OCI-LY7 (cell line): ENCODE data around the gene ELOVL1. TPM values are rescaled to one million over a fixed set of nuclear protein-coding genes. Genes with fewer than 3 reads are reported as not detected.

ENCODE experiments used
- BruUV-seq: library from RNA; stranded (reverse); fragments of 400-500 nt; replicated peaks from 2 replicates; lab custom pipeline; 2021; lab: Mats Ljungman, UMichigan
- CTCF ChIA-PET: fragments of 300-600 bp; sonication (Branson Sonifier 250); formaldehyde crosslinking; loops from one replicate; lab custom pipeline; 2022; ENCODE audit warnings: antibody characterized with exemption; ENCODE audit not compliant: unreplicated experiment; lab: Charles Lee
- POLR2A ChIA-PET: fragments of 300-600 bp; sonication (Branson Sonifier 250); formaldehyde crosslinking; loops from one replicate; lab custom pipeline; 2022; ENCODE audit warnings: antibody characterized with exemption; lab: Charles Lee
- DNase-seq: peaks from one replicate; pipeline ENCODE4 v3.0.0-alpha.2; 2015; ENCODE audit warnings: low spot score
- H2AFZ ChIP-seq: fragments of 200-600 bp; sonication (generic), shearing (Covaris generic); 2 replicates; pipeline ENCODE4 v1.6.1; 2014; ENCODE audit warnings: mild to moderate bottlenecking, antibody characterized with exemption, low read length, moderate library complexity
- H3K27ac ChIP-seq: fragments of 200-600 bp; sonication (generic); 2 replicates; pipeline ENCODE4 v1.5.1; 2014; ENCODE audit warnings: mixed run types, low read depth, mild to moderate bottlenecking, moderate library complexity, low read length, inconsistent platforms; ENCODE audit not compliant: poor library complexity, severe bottlenecking
- H3K36me3 ChIP-seq: fragments of 200-600 bp; sonication (generic); 2 replicates; pipeline ENCODE4 v1.6.1; 2014; ENCODE audit warnings: mild to moderate bottlenecking, antibody characterized with exemption, low read length, moderate library complexity, mixed read lengths; ENCODE audit not compliant: insufficient read depth
- H3K4me1 ChIP-seq: fragments of 200-600 bp; sonication (generic); 2 replicates; pipeline ENCODE4 v1.5.1; 2014; ENCODE audit warnings: mild to moderate bottlenecking, low read length; ENCODE audit not compliant: insufficient read depth, poor library complexity, severe bottlenecking
- H3K4me2 ChIP-seq: fragments of 200-600 bp; sonication (generic); 2 replicates; pipeline ENCODE4 v1.6.1; 2014; ENCODE audit warnings: mild to moderate bottlenecking, low read length
- H3K4me3 ChIP-seq: fragments of 200-600 bp; sonication (generic); 2 replicates; pipeline ENCODE4 v1.5.1; 2014; ENCODE audit warnings: mild to moderate bottlenecking, low read depth, low read length; ENCODE audit not compliant: poor library complexity, severe bottlenecking
- H3K79me2 ChIP-seq: fragments of 200-600 bp; sonication (generic); 2 replicates; pipeline ENCODE4 v1.6.1; 2016; ENCODE audit warnings: low read depth, mild to moderate bottlenecking, low read length, moderate library complexity, mixed read lengths; ENCODE audit not compliant: insufficient read depth
- H3K9me2 ChIP-seq: fragments of 200-600 bp; sonication (generic); 2 replicates; pipeline ENCODE4 v1.6.1; 2016; ENCODE audit warnings: mild to moderate bottlenecking, low read length, mixed read lengths; ENCODE audit not compliant: insufficient read depth
- H3K9me3 ChIP-seq: fragments of 200-600 bp; sonication (generic); 2 replicates; pipeline ENCODE4 v1.6.1; 2014; ENCODE audit warnings: mild to moderate bottlenecking, mixed run types, low read length, mixed read lengths
- H4K20me1 ChIP-seq: fragments of 200-600 bp; sonication (generic); 2 replicates; pipeline ENCODE4 v1.6.1; 2014; ENCODE audit warnings: mild to moderate bottlenecking, antibody characterized with exemption, low read length, moderate library complexity, mixed read lengths; ENCODE audit not compliant: insufficient read depth
- EZH2phosphoT487 ChIP-seq: fragments of 200-600 bp; sonication (generic); IDR thresholded peaks from 2 replicates; pipeline ENCODE4 v1.6.1; 2018; ENCODE audit warnings: low read depth, borderline replicate concordance, mild to moderate bottlenecking, mixed run types, antibody characterized with exemption, low read length, moderate library complexity, mixed read lengths
- intact Hi-C: fragments of 100-400 bp; cut with micrococcal nuclease; formaldehyde crosslinking; loops from one replicate; pipeline ENCODE4 v1.10.0; 2022; ENCODE audit not compliant: unreplicated experiment
- total RNA-seq, 2 experiments: library from RNA; depleted of rRNA in 1 of 2; stranded (reverse); fragments of >200 nt in 1 of 2; shearing (Covaris generic) in 1 of 2; gene quantifications; 2 replicates each; pipeline ENCODE4 v1.2.3, GENCODE V29; 2014 to 2022
- TF ChIP-seq, protein P1 (sequence below): fragments of 200-600 bp; sonication (generic); conservative IDR thresholded peaks from 2 replicates; pipeline ENCODE4 v1.5.1; 2014; ENCODE audit warnings: mild to moderate bottlenecking, antibody characterized with exemption, low read length, moderate library complexity, mixed read lengths

ELOVL1 gene
- total RNA-seq, 2 experiments from 2014 or later = 35.9 to 43.9 TPM

DNA sequence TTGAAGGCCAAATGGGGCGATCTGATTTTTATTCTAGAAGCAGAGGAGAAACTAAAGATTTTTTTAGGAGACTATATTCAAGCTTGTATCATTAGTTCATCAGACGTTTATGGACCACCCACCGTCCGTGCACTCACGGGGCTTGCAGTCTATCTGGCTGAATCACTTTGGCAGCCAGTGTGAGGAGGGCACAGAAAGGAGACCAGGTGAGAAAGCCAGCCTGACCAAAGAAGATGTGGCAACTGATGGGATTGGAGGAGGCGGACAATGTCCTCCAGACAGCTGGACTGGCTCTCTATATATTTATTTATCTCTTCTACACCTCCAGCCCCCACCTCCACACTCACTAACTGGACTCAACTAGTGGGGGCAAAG, 822 bp upstream of the ELOVL1 start:
- CTCF ChIA-PET = interaction anchor here (1.0 kb wide), 2 partner anchors 10 to 46 kb away, joined by 3 to 6 read pairs; no protein-coding TSS in a partner anchor
- Histone ChIP-seq H3K4me2 (peak overlapping the region; percentile 98), H3K9me3 (no peaks in the 10 kb centered on the region), H3K4me3 (peak overlapping the region; percentile 93), H4K20me1 (no peaks in the 10 kb centered on the region), H3K79me2 (peaks cover 12% of the 10 kb centered on the region; the same call in 1 of the 2 replicates), H3K9me2 (no peaks in the 10 kb centered on the region), H2AFZ (peak overlapping the region; percentile 7; the same call in 1 of the 2 replicates), H3K27ac (peak overlapping the region; percentile 76), H3K36me3 (peaks cover 19% of the 10 kb centered on the region), H3K4me1 (peaks cover 18% of the 10 kb centered on the region)
- intact Hi-C loops = loop anchor here (1.0 kb wide), 2 partner anchors 10 to 21 kb away; partner anchors contain the start of genes CDC20, MED8 and SZT2
- TF ChIP-seq, protein P1, sequence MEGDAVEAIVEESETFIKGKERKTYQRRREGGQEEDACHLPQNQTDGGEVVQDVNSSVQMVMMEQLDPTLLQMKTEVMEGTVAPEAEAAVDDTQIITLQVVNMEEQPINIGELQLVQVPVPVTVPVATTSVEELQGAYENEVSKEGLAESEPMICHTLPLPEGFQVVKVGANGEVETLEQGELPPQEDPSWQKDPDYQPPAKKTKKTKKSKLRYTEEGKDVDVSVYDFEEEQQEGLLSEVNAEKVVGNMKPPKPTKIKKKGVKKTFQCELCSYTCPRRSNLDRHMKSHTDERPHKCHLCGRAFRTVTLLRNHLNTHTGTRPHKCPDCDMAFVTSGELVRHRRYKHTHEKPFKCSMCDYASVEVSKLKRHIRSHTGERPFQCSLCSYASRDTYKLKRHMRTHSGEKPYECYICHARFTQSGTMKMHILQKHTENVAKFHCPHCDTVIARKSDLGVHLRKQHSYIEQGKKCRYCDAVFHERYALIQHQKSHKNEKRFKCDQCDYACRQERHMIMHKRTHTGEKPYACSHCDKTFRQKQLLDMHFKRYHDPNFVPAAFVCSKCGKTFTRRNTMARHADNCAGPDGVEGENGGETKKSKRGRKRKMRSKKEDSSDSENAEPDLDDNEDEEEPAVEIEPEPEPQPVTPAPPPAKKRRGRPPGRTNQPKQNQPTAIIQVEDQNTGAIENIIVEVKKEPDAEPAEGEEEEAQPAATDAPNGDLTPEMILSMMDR = no peak
- TSS peak; percentile 67 for BruUV-seq
- DNase-seq = no peak
- POLR2A ChIA-PET = interaction anchor here (0.7 to 1.4 kb wide), 7 partner anchors 8 to 282 kb away, joined by 3 to 13 read pairs (median 4); partner anchors contain the start of genes CDC20, KDM4A, MED8 and SZT2

DNA sequence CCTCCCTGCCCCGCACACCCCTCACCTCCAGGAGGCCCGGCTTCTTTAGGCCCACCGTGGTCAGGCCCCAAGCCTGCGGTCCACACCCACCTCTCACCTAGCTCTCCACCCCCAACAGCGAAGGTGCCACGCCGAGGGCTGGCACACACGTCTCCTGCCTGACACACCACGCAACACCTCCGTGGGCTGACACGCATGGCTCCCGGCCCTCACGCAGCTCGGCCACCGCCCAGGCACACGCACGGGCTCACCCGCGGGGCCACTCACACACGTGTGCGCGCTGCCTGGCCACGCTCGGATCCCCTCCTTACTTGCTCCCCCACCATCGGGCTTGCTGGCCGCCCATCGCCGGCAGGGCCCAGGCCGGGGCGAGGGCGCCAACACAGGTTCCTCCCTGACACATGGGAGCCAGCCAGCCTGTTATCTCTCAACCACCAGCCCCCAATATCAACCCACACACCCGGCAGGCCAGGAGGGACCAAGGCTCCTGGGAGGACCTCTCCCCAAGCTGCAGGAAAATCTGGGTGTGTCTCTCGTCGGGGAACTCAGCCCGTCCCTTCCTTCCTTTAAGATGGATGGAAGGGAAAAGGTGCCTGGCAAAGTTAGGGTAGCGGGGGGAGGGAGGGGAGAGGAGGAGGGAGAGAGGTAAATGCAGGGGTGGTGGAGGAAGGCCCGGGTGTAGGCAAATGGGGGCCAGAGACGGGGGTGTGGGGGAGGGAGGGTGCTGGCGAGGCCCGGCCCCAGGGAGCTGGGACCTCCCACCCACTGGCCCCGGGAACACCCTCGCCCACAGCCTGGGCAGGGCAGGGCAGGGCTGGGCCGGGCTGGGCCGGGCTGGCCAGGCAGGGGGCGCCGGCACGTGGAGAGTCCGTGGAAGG, 546 bp downstream of the ELOVL1 start:
- DNase-seq = peak; percentile 43

More for the DNA sequence above, 546 bp downstream of the ELOVL1 start:
- peak overlapping the region; percentile 76 for H3K27ac ChIP-seq
- POLR2A ChIA-PET = interaction anchor here (0.6 to 1.4 kb wide), 6 partner anchors 9 to 60 kb away, joined by 3 to 13 read pairs (median 4); partner anchors contain the start of genes CDC20, MED8 and SZT2
- H2AFZ ChIP-seq = peak overlapping the region; percentile 5; the same call in 1 of the 2 replicates
- CTCF ChIA-PET = interaction anchor here (0.6 to 1.0 kb wide), 3 partner anchors 11 to 87 kb away, joined by 3 to 6 read pairs (median 3); no protein-coding TSS in a partner anchor
- peaks cover 12% of the 10 kb centered on the region; the same call in 1 of the 2 replicates for H3K79me2 ChIP-seq
- peak overlapping the region; percentile 93 for H3K4me3 ChIP-seq
- no peaks in the 10 kb centered on the region for H3K9me2 ChIP-seq
- intact Hi-C loops = no loop called here
- no TSS peak for BruUV-seq
- no peak for TF ChIP-seq EZH2phosphoT487
- TF ChIP-seq, protein P1 = no peak
- no peaks in the 10 kb centered on the region for H4K20me1 ChIP-seq
- H3K9me3 ChIP-seq = no peaks in the 10 kb centered on the region
- peaks cover 33% of the 10 kb centered on the region for H3K36me3 ChIP-seq
- peaks cover 18% of the 10 kb centered on the region for H3K4me1 ChIP-seq
- peak overlapping the region; percentile 98 for H3K4me2 ChIP-seq
